Glutamatergic neuron (in vitro differentiated cells): ENCODE data around the gene LRRC4B. TPM values are rescaled to one million over a fixed set of nuclear protein-coding genes. Genes with fewer than 3 reads are reported as not detected.

Experiments
- DNase-seq: peaks from one replicate; pipeline ENCODE4 v3.0.0; 2022
- H3K27ac Mint-ChIP-seq: one replicate; pipeline ENCODE4 v1.8.0; 2020; ENCODE audit warnings: mild to moderate bottlenecking, mixed read lengths, inconsistent platforms; ENCODE audit not compliant: unreplicated experiment
- H3K27me3 Mint-ChIP-seq: one replicate; pipeline ENCODE4 v1.8.0; 2020; ENCODE audit warnings: mild to moderate bottlenecking, moderate library complexity, mixed read lengths, inconsistent platforms; ENCODE audit not compliant: unreplicated experiment
- H3K36me3 Mint-ChIP-seq: one replicate; pipeline ENCODE4 v1.8.0; 2020; ENCODE audit warnings: mild to moderate bottlenecking, mixed read lengths, inconsistent platforms; ENCODE audit not compliant: unreplicated experiment
- H3K4me1 Mint-ChIP-seq: one replicate; pipeline ENCODE4 v1.8.0; 2020; ENCODE audit warnings: mild to moderate bottlenecking, low read depth, mixed read lengths, inconsistent platforms; ENCODE audit not compliant: unreplicated experiment
- H3K4me3 Mint-ChIP-seq: one replicate; pipeline ENCODE4 v1.8.0; 2020; ENCODE audit warnings: mild to moderate bottlenecking, mixed read lengths, inconsistent platforms; ENCODE audit not compliant: unreplicated experiment
- H3K9me3 Mint-ChIP-seq: one replicate; pipeline ENCODE4 v1.8.0; 2020; ENCODE audit warnings: mild to moderate bottlenecking, moderate library complexity, mixed read lengths, inconsistent platforms; ENCODE audit not compliant: unreplicated experiment
- total RNA-seq: library from RNA; stranded (reverse); fragmentation: NEBNext Ultra II Directional; extraction: Animal tissue kit (Norgen Biotek cat#: 25700); gene quantifications from one replicate; pipeline ENCODE4 v1.2.1, GENCODE V29; 2021; ENCODE audit not compliant: unreplicated experiment
- TF ChIP-seq, protein P1 (sequence below): fragments of 200-600 bp; sonication (generic); IDR thresholded peaks from one replicate; pipeline ENCODE4 v1.5.0; 2021; ENCODE audit not compliant: partially characterized antibody, unreplicated experiment

Gene LRRC4B
- total RNA-seq, 1 donor from 2014 or later = 28.5 TPM

DNA sequence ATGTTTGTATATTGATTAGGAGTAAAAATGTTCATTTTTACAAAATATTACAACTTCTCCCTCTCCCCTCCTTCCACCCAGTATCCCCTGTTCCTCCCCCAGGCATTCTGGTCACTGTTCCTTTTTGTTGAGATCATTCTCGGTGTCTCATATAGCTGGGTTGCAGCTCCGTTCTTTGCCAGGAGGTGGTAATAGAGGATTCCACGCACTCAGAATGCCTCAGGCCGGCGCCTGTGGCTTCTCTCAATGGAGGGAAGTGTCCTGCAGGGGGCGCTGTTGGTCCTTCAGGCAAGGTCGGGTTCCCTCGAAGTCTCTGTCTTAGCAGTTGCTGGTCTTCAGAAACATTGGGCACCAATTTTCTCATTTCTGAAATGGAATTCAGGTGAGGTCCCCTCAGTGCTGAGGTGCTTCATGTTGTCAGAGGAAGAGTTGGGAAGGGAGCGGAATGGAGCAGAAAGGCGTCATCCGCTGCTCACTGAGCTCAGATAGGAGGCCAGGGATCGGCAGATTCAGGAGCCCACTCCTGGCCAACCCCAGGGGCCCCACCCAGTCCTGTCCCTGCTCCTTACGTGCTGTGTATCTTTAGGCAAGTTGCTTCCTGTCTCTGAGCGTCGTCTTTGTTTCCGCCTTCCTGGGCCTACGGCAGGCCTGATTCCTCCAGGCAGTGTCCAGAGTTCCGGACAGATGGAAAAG is 81.3 kb downstream of the LRRC4B start:
- no peak overlapping the region for H3K4me3 Mint-ChIP-seq
- peak; percentile 82 for DNase-seq
- H3K27me3 Mint-ChIP-seq = peaks cover 13% of the 10 kb centered on the region

DNA sequence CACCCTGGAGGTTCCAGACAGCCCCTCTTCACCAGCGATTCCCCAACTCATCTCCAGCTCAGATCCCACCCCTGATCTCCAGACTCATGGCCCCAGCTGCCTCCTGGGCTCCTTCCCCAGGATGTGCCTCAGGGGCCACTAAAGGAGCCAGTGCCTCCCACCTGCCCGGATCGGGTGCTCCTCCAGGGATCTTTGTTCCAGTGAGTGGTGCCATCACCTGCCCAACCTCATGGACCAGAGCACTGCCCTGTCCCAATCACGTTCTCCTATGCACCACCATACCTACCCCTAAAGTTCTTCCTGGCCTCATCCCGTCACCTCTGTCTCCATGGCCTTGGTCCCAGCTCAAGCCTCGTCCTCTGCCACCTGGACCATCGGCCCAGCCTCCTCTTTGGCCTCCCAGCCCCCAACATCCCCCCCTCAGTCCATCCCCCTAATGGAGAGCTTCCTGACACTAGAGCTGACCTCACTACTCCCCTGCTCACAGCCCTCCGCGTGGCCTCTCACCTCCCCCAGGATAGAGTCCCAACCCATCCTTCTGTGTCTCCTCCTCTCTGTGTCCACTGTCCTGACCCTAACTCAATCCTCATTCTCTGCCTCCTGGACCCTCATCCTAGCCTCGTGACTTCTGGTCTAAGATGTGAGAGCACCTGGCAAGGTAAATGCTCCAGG is 82.8 kb downstream of the LRRC4B start:
- no peak overlapping the region for H3K4me3 Mint-ChIP-seq
- H3K36me3 Mint-ChIP-seq = peaks cover 18% of the 10 kb centered on the region
- peaks cover 4% of the 10 kb centered on the region for H3K4me1 Mint-ChIP-seq
- TF ChIP-seq, protein P1, sequence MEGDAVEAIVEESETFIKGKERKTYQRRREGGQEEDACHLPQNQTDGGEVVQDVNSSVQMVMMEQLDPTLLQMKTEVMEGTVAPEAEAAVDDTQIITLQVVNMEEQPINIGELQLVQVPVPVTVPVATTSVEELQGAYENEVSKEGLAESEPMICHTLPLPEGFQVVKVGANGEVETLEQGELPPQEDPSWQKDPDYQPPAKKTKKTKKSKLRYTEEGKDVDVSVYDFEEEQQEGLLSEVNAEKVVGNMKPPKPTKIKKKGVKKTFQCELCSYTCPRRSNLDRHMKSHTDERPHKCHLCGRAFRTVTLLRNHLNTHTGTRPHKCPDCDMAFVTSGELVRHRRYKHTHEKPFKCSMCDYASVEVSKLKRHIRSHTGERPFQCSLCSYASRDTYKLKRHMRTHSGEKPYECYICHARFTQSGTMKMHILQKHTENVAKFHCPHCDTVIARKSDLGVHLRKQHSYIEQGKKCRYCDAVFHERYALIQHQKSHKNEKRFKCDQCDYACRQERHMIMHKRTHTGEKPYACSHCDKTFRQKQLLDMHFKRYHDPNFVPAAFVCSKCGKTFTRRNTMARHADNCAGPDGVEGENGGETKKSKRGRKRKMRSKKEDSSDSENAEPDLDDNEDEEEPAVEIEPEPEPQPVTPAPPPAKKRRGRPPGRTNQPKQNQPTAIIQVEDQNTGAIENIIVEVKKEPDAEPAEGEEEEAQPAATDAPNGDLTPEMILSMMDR = no peak
- H3K9me3 Mint-ChIP-seq = peaks cover 13% of the 10 kb centered on the region
- H3K27ac Mint-ChIP-seq = no peak overlapping the region
- DNase-seq = no peak
- peaks cover 5% of the 10 kb centered on the region for H3K27me3 Mint-ChIP-seq

More for the DNA sequence above, 81.3 kb downstream of the LRRC4B start:
- H3K27ac Mint-ChIP-seq = no peak overlapping the region
- peaks cover 20% of the 10 kb centered on the region for H3K9me3 Mint-ChIP-seq
- TF ChIP-seq, protein P1 = peak; percentile 80
- peaks cover 17% of the 10 kb centered on the region for H3K4me1 Mint-ChIP-seq
- peaks cover 21% of the 10 kb centered on the region for H3K36me3 Mint-ChIP-seq

DNA sequence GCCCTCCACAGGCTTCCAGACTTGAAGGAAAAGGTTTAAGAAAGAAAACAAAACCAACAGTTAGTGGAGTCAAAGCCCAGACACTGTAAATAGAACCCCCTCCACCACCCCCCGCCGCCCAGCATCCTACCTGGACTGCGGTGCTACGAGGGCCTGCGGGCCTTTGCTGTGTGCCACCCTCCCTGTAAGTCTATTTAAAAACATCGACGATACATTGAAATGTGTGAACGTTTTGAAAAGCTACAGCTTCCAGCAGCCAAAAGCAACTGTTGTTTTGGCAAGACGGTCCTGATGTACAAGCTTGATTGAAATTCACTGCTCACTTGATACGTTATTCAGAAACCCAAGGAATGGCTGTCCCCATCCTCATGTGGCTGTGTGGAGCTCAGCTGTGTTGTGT is 85.3 kb downstream of the LRRC4B start:
- Mint-ChIP-seq H3K9me3 (peaks cover 10% of the 10 kb centered on the region), H3K4me3 (no peak overlapping the region), H3K36me3 (peaks cover 18% of the 10 kb centered on the region), H3K27me3 (no peaks in the 10 kb centered on the region), H3K27ac (no peak overlapping the region), H3K4me1 (no peaks in the 10 kb centered on the region)
- TF ChIP-seq, protein P1 = no peak
- peak; percentile 3 for DNase-seq

DNA sequence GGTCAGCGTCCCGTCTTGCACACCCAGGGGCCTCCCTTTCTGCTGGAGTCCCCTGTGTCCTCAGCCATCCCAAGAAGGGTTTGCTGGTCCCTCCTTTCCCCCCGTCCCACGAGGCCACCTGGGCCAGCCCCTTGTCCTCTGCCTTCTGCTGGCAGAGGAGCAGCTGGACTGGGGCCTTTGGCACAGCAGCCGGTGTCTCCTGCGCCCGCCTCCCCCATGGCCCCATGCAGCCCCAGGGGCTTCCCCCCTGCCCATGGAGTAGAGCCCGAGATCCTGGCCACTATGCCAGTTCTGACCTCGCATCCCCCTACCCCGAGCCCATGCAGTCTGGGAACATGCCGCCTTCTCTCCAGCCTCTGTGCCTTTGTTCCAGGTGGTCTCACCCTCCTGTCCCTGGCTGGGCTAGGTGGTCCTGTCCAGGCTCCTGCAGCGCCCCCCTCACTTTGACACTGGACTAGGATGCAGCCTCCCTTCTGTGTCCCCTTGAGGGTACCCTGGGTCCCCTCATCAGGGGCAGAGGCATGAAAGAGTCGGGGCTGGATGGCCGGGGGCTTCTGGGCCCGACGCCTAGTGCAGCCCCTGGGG is 85.9 kb downstream of the LRRC4B start:
- peaks cover 3% of the 10 kb centered on the region for H3K4me1 Mint-ChIP-seq
- no peak overlapping the region for H3K4me3 Mint-ChIP-seq
- H3K27ac Mint-ChIP-seq = no peak overlapping the region
- DNase-seq = peak; percentile 14
- TF ChIP-seq, protein P1 = no peak
- peaks cover 10% of the 10 kb centered on the region for H3K9me3 Mint-ChIP-seq
- peaks cover 18% of the 10 kb centered on the region for H3K36me3 Mint-ChIP-seq
- peaks cover 2% of the 10 kb centered on the region for H3K27me3 Mint-ChIP-seq
